HS-5 (cell line): ENCODE measurements around the gene MFSD6.
"Not testable (repeated sequence)": the region's sequence is repeated elsewhere in the genome, so short reads cannot be mapped to it uniquely, and the experiment has no call there.

Experiments used
- DNase-seq: peaks from one replicate; pipeline ENCODE4 v3.0.0-alpha.2; 2012; ENCODE audit warnings: low read depth

The MFSD6 gene

DNA sequence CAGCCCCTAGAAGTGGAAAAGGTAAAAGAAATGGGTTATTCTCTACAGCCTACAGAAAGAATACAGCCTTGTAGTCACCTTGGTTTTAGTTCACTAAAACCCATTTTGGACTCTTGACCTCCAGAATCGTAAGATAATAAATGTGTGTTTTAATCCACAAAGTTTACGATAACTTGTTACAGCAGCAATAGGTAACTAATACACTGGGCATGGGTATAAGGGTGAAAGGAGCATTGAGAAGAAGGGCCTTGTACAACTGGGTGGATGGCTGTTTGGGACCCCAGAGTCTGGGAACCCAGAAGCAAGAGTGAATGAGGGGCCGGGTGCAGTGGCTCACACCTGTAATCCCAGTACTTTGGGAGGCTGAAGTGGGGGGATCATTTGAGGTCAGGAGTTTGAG lies 2.2 kb upstream of the MFSD6 start:
- DNase-seq = no peak

DNA sequence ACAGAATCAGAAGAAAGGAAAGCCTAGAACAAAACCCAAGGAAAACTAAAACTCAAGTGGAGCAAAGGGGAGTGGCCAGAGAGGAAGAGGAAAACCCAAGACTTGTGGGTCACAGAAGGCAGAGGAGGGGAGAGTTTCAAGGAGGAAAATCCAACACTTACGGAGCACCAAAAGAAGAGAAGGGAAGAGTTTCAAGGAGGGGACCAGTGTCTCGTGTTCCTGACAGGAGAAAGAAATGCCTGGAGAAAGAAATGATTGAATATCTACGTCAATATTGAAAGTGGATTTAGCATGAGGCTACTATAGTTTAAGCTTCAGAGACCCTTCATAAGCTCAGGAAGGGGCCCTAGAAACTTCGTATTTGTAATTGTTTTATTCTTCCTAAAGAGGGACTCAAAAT lies 1.4 kb upstream of the MFSD6 start:
- no peak for DNase-seq

DNA sequence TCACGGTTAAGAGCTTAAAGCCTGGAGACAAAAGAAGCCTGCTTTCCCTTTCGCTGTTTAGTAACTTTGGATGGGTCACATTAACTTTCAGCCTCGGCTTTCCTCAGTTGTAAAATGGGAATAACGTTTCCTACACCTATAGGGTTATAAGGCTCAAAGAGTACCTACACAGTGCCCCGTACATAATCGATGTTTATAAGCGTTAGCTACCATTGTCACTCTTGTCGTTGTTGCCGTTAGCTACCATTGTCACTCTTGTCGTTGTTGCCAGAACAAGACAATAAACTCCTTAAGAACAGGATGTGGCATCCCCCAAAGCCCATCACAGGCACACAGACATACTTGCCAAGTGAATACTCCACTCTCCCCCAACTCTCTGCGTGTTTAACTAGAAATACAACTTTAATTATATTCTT lies 901 bp upstream of the MFSD6 start:
- no peak for DNase-seq

DNA sequence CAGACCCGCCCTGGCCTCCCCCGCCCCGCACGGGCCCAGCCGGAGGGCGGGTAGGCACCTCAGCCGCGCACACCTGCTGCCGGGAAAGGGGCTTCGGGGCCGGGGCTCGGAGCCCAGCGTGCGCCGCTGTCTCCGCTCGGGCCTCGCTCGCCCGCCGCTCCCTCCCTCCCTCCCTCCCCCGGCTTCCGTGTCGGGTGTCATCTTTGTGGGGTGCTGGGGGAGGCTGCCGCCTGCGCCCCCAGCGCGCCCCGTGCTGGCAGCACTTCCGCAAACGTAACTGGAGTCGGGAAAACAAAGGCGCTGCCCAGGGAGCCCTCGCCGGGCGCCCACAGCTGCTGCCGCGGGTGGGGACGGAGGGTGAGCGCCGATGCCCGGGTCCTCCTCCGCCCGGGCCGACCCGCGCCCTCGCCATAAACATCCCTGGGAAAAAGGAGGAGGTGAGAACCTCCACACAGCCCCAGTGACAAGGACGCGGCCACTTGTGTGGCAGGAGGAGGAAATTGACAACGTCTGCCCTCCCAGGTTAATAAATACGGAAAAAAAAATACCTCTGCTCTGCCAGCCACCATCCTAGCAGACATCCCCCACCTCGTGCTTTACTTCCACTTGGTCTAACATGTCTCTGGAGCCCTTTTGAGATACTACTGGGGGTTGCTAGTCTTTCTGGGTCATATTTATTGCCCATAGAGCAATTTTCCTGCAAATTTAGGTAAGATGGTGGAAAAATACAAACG lies 550 bp downstream of the MFSD6 start:
- no peak for DNase-seq

DNA sequence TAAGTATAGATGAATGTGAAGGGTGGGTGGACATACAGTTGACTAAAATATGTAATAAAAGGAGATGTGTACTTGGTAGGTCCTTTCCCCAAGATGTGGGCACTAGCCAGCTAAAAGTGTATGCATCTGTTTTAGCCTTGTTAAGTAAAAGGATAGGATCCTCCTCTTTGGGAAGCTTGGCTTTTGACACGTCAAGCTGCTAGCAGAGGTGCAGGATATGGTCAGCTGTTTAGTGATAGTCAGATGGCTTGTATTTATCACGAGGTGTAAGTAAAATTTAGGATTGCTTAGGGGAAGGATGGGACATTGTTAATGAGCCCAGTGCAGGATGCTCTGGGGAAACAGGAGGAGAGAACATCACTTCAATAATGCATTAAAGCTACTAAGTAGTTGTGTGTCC lies 1.5 kb downstream of the MFSD6 start:
- no peak for DNase-seq

DNA sequence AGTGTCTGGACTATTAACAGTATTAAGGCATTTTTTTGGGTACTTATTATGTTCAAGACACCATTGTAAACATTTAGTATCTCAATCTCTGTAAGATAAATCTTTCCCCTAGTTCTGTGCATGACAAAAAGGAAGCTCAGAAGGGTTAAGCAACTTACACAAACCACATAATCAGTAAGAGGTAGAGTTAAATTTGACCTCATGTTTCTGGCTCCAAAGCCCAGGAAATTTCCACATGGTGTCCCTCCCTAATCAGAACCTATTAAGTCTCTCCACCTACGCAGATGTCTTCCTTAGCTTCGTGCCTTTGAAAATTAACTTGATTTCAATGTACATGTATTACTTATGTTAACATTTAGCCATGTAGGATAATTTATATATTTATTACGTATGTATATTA lies 2.0 kb downstream of the MFSD6 start:
- no peak for DNase-seq

DNA sequence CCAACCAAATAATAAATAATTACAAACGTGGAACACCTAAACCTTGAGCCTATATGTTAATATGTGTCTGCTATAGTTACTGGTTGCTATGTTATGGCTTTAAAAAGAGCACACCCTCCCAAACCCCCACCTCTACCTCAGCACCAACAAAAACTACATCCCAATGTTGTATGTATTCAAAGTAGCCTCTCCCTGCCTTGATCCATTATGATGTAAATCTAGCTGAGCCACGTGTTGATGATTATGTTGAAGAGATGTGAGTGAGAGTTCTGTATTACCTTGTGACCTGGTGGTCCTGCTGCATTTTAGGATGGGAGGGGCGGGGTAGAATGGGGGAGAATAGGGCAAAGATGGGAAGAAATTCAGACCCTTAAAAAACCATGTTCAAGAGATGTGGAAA lies 4.8 kb downstream of the MFSD6 start:
- DNase-seq = no peak

DNA sequence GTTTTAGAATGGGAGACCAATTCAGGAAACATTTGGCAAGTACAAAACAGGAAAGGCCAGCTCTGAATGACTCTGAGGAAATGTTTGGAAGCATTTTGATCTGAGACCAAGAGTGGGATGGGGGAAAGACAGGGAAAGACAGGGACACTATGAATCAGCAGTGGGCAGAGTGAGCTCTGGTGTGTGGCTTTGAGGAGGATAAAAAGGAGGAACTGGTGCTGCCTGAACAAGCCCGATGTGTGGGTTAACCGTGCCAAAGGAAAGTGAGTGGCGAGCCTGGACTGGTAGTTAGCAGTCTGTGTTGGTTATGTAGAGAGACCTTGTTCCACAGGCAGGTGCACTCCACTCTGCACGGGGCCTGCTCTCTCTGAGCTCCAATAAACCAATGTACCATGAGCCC lies 5.3 kb downstream of the MFSD6 start:
- DNase-seq = no peak

DNA sequence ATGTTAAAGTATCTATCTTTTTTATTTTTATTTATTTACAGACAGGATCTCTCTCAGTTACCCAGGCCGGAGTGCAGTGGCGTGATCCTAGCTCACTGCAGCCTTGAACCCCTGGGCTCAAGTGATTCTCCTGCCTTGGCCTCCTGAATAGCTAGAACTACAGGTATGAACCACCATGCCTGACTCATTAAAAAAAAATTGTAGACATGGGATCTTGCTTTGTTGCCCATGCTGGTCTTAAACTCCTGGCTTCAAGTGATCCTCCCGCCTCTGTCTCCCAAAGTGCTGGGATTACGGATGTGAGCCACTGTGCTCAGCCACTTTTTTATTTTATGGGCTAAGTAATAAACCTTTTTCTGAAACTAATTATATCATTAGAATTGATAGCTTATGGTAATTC lies 7.1 kb downstream of the MFSD6 start:
- no peak for DNase-seq

DNA sequence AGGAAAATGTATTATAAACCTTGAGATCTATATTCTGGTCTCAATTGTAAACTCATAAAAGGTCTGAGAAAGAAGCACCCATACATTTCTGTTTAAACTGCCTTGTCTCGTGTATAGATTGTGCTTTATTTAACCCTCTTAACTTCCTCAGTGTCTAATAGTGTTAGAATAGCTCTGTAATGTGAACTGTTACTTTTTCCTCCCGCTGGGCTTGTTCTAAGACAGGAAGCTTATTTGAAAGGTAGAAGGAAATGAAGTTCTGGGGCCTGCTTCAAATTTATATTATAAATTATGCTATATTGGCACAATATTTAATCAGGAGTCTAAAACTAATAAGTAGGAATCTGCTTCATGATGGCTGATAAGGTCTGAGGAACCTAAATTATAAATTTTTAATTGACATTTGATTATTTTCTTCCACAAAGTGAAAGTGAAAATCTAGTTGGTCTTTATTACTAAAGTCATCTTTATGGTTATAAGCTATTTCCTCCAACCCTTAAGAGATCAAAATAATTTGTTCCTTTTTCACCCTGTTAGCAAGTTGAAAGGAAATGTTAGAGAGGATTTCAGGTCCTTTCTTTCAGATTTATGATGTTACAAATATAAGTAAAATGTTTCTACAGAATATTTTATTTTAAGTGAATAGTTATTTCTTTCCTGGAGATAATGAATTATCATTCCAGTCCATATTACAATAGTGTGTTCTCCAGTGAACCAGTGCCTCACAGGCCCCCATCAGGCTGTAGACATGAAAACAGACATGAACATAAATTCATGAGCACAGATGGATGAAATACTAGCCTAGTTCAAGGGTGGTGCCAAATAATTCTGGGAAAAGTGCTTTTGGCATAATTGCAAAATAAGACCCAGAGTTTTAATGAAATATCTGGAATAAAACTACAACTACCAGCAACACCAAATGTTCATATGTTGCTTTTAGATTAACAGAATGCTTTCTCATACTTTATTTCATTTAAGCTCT lies 7.9 kb downstream of the MFSD6 start:
- no peak for DNase-seq

DNA sequence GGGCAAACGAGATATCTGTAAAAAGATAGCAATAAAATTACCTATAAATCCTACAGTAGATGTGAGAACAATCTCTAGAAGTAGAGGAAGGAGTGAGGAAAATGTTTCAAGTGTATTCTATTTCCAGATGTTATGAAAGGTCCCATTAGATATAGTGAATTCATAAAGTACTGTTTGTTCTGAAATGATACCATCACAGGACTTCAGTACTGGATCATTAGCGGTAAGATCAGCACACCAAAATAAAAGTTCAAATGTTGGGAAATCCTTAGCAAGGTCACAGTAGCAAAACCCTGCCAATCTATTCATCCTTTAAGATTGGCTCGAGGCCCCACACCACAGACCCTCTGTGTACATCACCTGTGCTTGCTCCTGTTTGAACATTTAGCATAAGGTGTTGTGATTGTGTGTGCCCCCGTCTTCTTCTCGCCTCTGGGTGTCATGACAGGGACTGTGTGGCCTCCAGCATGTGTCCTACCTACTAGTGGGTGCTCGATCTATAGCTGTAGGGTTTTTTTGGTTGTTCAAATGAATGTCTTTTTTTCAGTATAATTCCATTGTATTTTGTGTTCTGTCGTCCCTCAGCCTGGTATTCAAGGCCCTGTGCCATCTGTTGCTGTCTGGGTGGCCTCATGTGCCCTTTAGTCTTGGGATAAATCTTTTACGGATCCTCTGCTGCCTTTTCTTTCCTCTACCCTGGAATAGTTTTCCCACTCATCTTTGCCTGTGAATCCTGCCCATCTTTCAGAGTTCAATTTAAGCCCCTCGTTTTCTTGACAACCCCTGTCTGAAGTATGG lies 9.1 kb downstream of the MFSD6 start:
- DNase-seq = no peak

DNA sequence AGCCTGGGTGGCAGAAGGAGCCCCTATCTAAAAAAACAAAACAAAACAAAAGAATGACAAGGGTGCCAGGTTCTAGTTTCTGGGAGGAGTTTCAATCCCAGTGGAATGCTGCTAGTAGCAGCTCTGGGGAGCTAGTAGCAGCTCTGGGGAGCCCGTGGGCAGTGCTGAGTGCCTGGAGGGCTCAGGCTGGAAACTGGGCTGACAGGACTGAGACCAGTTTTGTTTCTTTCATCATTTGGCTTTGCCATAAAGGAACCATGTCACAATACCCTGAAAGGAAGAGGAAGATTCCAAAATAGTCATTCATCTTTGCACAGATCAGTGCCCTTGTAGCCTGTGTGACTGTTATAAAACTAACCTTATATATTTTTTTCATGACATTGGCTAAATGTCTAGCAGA lies 10.6 kb downstream of the MFSD6 start:
- no peak for DNase-seq

DNA sequence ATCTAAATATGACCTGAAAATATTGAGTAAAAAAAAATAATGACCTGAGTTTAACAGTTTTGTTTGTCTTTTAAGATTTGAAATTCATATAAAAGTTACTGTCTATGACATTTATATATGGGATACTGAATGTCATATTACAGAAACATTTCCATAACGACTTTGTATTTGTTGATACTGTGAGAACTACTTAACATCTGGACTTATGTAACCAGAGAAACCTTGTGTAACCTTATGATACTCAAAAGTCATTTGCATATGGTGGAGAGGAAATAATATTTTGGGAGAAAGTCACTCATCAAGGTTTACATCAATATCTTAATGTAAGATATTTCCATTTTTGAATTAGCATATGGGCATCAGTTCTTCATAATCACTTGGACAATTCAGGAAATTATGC lies 12.6 kb downstream of the MFSD6 start:
- DNase-seq = no peak

DNA sequence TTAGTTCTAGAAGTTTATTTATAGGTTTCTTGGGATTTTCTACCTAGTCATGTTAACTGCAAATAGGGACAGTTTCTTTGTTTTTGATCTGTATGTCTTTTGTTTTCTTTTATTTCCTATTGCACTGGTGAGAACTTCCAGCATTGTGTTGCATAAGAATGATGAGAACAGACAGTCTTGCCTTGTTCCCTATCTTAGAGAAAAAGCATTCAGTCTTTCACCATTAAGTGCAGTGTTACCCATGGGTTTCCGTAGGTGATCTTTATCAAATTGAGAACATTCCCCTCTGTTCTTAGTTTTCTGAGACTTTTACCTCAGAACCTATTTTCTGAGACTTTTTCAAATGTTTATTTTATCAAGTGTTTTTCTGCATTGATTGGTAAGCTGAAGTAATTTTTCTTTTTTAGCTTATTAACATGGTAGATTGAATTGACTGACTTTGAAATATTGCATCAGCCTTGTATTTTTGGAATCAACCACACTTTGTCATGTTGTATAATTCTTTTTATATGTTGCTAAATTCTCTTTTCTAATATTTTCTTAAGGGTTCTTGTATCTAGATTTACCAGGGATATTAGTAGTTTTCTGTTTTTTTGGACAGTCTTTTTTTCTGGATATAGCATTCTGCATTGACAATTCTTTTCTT lies 17.2 kb downstream of the MFSD6 start:
- no peak for DNase-seq

DNA sequence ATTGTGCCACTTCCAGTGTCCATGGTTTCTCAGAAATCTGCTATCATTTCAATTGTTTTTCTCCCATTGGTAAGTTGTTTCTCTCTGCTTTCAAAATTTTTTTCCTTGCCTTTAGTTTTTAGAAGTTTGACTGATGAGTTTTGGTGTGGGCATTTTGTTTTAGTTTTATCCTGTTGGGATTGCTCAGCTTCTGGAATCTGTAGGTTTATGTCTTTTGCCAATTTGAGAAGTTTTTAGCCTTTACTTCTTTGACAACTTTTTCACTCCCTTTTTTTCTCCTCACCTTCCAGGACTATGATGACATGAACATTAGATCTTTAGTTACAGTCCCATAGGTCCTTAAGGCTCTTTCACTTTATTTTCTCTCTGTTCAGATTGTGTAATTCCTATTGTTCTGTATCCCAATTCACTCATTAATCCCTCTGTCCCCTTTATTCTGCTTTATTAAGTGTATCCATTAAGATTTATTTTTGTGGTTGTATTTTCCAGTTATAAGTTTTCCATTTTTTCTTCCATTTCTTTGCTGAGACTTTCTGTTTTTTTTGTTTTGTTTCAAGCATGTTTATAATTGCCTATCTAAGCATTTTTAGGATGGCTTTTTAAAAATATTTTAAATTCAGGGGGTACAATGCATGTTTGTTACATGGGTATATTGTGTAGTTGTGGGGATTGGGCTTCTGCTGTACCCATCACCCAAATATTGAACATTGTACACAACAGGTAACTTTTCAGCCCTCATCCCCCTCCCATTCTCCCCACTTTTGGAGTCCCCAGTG lies 17.9 kb downstream of the MFSD6 start:
- no peak for DNase-seq

DNA sequence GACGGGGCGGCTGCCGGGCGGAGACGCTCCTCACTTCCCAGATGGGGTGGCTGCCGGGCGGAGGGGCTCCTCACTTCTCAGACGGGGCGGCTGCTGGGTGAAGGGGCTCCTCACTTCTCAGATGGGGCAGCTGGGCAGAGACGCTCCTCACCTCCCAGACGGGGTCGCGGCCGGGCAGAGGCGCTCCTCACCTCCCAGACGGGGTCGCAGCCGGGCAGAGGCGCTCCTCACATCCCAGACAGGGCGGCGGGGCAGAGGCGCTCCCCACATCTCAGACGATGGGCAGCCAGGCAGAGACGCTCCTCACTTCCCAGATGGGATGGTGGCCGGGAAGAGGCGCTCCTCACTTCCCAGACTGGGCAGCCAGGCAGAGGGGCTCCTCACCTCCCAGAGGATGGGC lies 22.7 kb downstream of the MFSD6 start:
- DNase-seq = not testable (repeated sequence)

DNA sequence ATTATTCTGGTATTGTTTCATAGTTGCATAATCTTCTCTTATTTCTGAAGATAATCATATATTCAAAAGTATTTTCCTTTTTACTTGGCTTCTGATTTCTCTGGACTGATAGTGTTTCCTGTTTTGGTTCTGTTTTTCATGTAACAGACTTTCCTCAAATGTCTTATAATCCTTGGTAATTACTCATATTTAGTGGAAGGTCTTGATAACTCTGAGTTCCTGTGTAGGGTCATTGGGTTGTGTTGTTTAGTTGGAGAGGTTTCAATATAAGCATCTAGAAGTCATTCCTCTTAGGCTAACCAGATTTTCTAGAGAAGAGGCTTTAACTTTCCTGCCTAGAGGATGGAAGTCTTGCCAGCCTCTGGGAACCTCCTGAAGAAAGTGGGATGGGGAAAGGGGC lies 23.8 kb downstream of the MFSD6 start:
- no peak for DNase-seq

DNA sequence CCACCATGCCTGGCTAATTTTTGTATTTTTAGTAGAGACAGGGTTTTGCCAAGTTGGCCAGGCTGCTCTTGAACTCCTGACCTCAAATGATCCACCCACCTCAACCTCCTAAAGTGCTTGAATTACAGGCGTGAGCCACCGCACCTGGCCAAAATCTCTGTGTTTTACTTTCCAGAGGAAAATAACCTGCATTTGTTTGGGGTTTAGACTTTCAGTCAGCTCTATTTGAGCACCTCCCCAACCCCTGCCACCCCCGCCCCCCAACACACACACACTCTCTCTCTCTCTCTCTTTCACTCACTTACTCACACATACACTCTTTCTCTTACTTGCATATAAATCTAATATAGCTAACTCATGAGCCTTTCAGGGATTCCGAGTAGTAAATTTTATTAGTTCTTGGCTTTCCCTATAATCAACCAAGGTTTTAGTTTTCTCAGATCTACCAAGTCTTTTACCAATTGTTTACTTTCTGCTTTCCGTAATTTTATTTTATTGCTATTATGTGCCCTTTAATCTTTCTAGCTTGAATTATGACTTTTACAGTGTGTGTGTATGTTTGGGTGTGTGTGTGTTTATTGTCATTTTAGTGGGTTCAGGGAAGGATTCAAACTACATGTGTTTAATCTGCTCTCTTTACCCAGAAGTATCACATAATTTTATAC lies 24.5 kb downstream of the MFSD6 start:
- DNase-seq = no peak

DNA sequence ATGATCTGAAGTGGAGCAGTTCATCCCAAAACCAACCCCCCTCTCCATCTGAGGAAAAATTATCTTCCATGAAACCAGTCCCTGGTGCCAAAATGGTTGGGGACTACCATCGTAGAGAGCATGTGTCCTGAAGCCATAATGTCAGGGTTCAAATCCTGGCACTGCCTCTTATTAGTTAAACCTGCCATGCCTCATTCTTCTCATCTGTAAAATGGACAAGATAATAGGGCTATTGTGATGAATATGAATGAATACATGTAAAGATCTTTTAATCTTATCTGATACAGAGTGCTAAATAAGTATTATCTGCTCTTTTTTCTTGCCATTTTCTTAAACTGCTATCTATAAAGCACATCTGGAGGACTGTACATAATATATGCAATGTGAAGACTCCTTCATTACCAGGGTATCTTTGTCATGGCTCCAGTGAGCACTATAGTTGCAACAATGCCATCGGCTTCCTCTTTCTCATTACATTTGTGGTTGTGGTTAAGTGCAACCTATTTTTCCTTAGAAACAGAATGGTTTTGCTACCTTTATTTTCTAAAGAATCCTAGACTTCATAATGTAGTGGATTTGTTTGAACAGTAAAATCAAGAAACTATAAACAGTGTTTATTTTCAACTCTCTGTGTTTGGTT lies 27.0 kb downstream of the MFSD6 start:
- DNase-seq = no peak

DNA sequence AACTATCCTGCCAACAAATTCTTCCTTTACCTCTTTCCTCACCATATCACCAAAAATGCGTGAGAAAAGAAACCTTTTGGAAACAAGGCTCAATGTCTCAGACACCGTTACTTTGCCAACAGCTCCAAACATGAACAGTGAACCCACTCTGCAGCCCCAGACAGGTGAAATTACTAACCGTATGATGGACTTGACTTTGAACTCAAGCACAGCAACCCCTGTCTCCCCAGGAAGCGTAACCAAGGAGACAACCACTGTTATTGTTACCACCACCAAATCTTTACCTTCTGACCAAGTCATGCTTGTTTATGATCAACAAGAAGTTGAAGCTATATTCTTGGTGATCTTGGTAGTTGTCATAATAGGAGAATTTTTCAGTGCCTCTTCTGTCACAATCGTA lies 28.4 kb downstream of the MFSD6 start:
- no peak for DNase-seq
